Liver (tissue), 9 donors: ENCODE data around the gene PDE4D. TPM values are rescaled to one million over a fixed set of nuclear protein-coding genes. Genes with fewer than 3 reads are reported as not detected.

Experiments used
- DNase-seq: peaks from one replicate; pipeline ENCODE4 v3.0.0-alpha.2; 2017; ENCODE audit warnings: low spot score
- H3K27ac ChIP-seq, 2 donors: one replicate each; pipeline ENCODE4 v1.7.0; 2013; ENCODE audit warnings: inconsistent platforms in 2 of 2, low read length in 2 of 2, control low read depth in 1 of 2, low read depth in 1 of 2, mild to moderate bottlenecking in 1 of 2
- H3K27me3 ChIP-seq, 4 donors: one replicate each; pipeline versions ENCODE4 v1.6.1 to v1.7.0; 2013; ENCODE audit warnings: low read length in 3 of 4, inconsistent platforms in 1 of 4, mild to moderate bottlenecking in 1 of 4, moderate library complexity in 1 of 4; ENCODE audit not compliant: control insufficient read depth in 4 of 4, insufficient read depth in 4 of 4
- H3K36me3 ChIP-seq, 4 donors: one replicate each; pipeline versions ENCODE4 v1.6.1 to v1.7.0; 2013; ENCODE audit warnings: low read length in 3 of 4, mild to moderate bottlenecking in 3 of 4, low read depth in 1 of 4, moderate library complexity in 1 of 4; ENCODE audit not compliant: control insufficient read depth in 4 of 4, insufficient read depth in 3 of 4
- H3K4me1 ChIP-seq, 4 donors: one replicate each; pipeline versions ENCODE4 v1.6.1 to v1.7.0; 2013; ENCODE audit warnings: low read length in 3 of 4, mild to moderate bottlenecking in 3 of 4, moderate library complexity in 1 of 4; ENCODE audit not compliant: control insufficient read depth in 4 of 4, insufficient read depth in 4 of 4
- H3K4me3 ChIP-seq, 3 donors: one replicate each; pipeline versions ENCODE4 v1.6.1 to v1.7.0; 2013; ENCODE audit warnings: low read length in 3 of 3, control low read depth in 1 of 3, low read depth in 1 of 3, mild to moderate bottlenecking in 1 of 3
- H3K9ac ChIP-seq, 2 donors: one replicate each; pipeline ENCODE4 v1.7.0; 2013; ENCODE audit warnings: low read length in 2 of 2, mild to moderate bottlenecking in 2 of 2, moderate library complexity in 2 of 2, control low read depth in 1 of 2, low read depth in 1 of 2
- H3K9me3 ChIP-seq, 4 donors: one replicate each; pipeline versions ENCODE4 v1.6.1 to v1.7.0; 2013; ENCODE audit warnings: low read length in 3 of 4; ENCODE audit not compliant: control insufficient read depth in 4 of 4
- ATF3 ChIP-seq: IDR thresholded peaks from 2 replicates; pipeline ENCODE4 v1.6.1; 2016; ENCODE audit warnings: antibody characterized with exemption
- CTCF ChIP-seq: fragments of 150-350 bp; IDR thresholded peaks from 2 replicates; pipeline ENCODE4 v1.5.1; 2017; ENCODE audit warnings: improper control_type of control experiment, low read depth, low read length; ENCODE audit not compliant: missing input control
- EGR1 ChIP-seq, 2 donors: IDR thresholded peaks; 2 replicates each; pipeline ENCODE4 v1.6.1; 2016 to 2018; ENCODE audit warnings: antibody characterized with exemption in 2 of 2, low read depth in 2 of 2
- FOXA2 ChIP-seq: IDR thresholded peaks from 2 replicates; pipeline ENCODE4 v1.6.1; 2016; ENCODE audit warnings: antibody characterized with exemption
- GABPA ChIP-seq, 2 donors: IDR thresholded peaks in 1 of 2; conservative IDR thresholded peaks in 1 of 2; 2 replicates each; pipeline ENCODE4 v1.6.1; 2016; ENCODE audit warnings: antibody characterized with exemption in 2 of 2, mild to moderate bottlenecking in 1 of 2, moderate library complexity in 1 of 2
- HNF4A ChIP-seq, 2 donors: conservative IDR thresholded peaks; 2 replicates each; pipeline ENCODE4 v1.6.1; 2016; ENCODE audit warnings: antibody characterized with exemption in 2 of 2, mild to moderate bottlenecking in 2 of 2
- JUND ChIP-seq, 2 donors: IDR thresholded peaks; 2 replicates each; pipeline ENCODE4 v1.6.1; 2016; ENCODE audit warnings: antibody characterized with exemption in 2 of 2
- MAX ChIP-seq: IDR thresholded peaks from 2 replicates; pipeline ENCODE4 v1.6.1; 2016; ENCODE audit warnings: antibody characterized with exemption
- NR2F2 ChIP-seq: IDR thresholded peaks from 2 replicates; pipeline ENCODE4 v1.6.1; 2016; ENCODE audit warnings: antibody characterized with exemption
- RAD21 ChIP-seq, 2 donors: IDR thresholded peaks; 2 replicates each; pipeline ENCODE4 v1.6.1; 2016; ENCODE audit warnings: antibody characterized with exemption in 2 of 2, mild to moderate bottlenecking in 2 of 2
- REST ChIP-seq: IDR thresholded peaks from 2 replicates; pipeline ENCODE4 v1.6.1; 2016; ENCODE audit warnings: antibody characterized with exemption, mild to moderate bottlenecking
- RXRA ChIP-seq, 2 donors: IDR thresholded peaks; 2 replicates each; pipeline ENCODE4 v1.6.1; 2017 to 2018; ENCODE audit warnings: antibody characterized with exemption in 2 of 2, mild to moderate bottlenecking in 1 of 2
- SP1 ChIP-seq: IDR thresholded peaks from 2 replicates; pipeline ENCODE4 v1.6.1; 2018; ENCODE audit warnings: antibody characterized with exemption, mild to moderate bottlenecking
- TAF1 ChIP-seq: conservative IDR thresholded peaks from 2 replicates; pipeline ENCODE4 v1.6.1; 2016; ENCODE audit warnings: antibody characterized with exemption, mild to moderate bottlenecking
- YY1 ChIP-seq: IDR thresholded peaks from 2 replicates; pipeline ENCODE4 v1.6.1; 2016; ENCODE audit warnings: antibody characterized with exemption, mild to moderate bottlenecking
- ZBTB33 ChIP-seq: IDR thresholded peaks from 2 replicates; pipeline ENCODE4 v1.6.1; 2016; ENCODE audit warnings: antibody characterized with exemption
- WGBS: extraction: QIAGEN DNeasy Blood & Tissue Kit; methylation state at CpG from one replicate; pipeline ENCODE4 v1.1.7; 2013; 5-methylcytosine and 5-hydroxymethylcytosine counted together
- polyA plus RNA-seq, 2 donors: library from polyadenylated mRNA; stranded (reverse) in 1 of 2; unstranded in 1 of 2; fragments of 200-250 nt in 1 of 2; fragments of >200 nt in 1 of 2; fragmentation: Nextera tagmentation in 1 of 2; extraction: Ambion mirVana in 1 of 2; gene quantifications; one replicate each; pipeline versions ENCODE4 v1.2.1 to v1.2.3, GENCODE V29; 2013 to 2015
- total RNA-seq, 2 donors: library from RNA; depleted of rRNA; stranded (reverse); fragments of >200 nt; gene quantifications; one replicate each; pipeline ENCODE4 v1.2.3, GENCODE V29; 2014
- donor health status: healthy.
- donor health status: healthy.
- donor health status: healthy.
- donor health status: healthy.
- donor health status: healthy.

Gene PDE4D
- total and polyA plus RNA-seq, 4 donors, result 0.67 to 11.9 (median 6.5) TPM

GRCh38 chr5:59097712-59098111 is 795.8 kb downstream of the PDE4D start:
- H3K27ac ChIP-seq, result no peak overlapping the region
- H3K4me1 ChIP-seq, result no peaks in the 10 kb centered on the region

GRCh38 chr5:59097116-59097515 is 796.4 kb downstream of the PDE4D start:
- Histone ChIP-seq H3K4me3 (no peak overlapping the region), H3K36me3 (no peaks in the 10 kb centered on the region), H3K27ac (no peak overlapping the region), H3K9me3 (no peaks in the 10 kb centered on the region), H3K4me1 (no peaks in the 10 kb centered on the region), H3K27me3 (no peaks in the 10 kb centered on the region), H3K9ac (no peak overlapping the region)
- 68% methylated on average over 3 of the region's 3 CpGs for WGBS
- DNase-seq, result no peak
- TF ChIP-seq NR2F2 (no peak), RXRA (IDR thresholded peaks at IDR 0.05) (no peak), GABPA (IDR thresholded peaks at IDR 0.05 in 1 of 2, conservative IDR thresholded peaks at IDR 0.05 in 1 of 2) (no peak), ZBTB33 (no peak), YY1 (no peak), RAD21 (IDR thresholded peaks at IDR 0.05) (no peak), FOXA2 (no peak), HNF4A (conservative IDR thresholded peaks at IDR 0.05) (no peak), CTCF (no peak), ATF3 (no peak)

More at GRCh38 chr5:59097712-59098111, 795.8 kb downstream of the PDE4D start:
- H3K9ac ChIP-seq, result no peak overlapping the region
- no peaks in the 10 kb centered on the region for H3K36me3 ChIP-seq
- H3K27me3 ChIP-seq, result no peaks in the 10 kb centered on the region
- H3K9me3 ChIP-seq, result no peaks in the 10 kb centered on the region
- DNase-seq, result no peak
- H3K4me3 ChIP-seq, result no peak overlapping the region
- no peak for TF ChIP-seq EGR1 (IDR thresholded peaks at IDR 0.05; ENCODE audit: low read depth in 2 of 2)
- TF ChIP-seq ZBTB33, result no peak
- TF ChIP-seq MAX, result no peak
- TF ChIP-seq JUND (IDR thresholded peaks at IDR 0.05), result no peak
- no peak for TF ChIP-seq RAD21 (IDR thresholded peaks at IDR 0.05)
- TF ChIP-seq TAF1, result no peak
- no peak for TF ChIP-seq SP1
- no peak for TF ChIP-seq REST
- TF ChIP-seq GABPA (IDR thresholded peaks at IDR 0.05 in 1 of 2, conservative IDR thresholded peaks at IDR 0.05 in 1 of 2), result no peak
- no peak for TF ChIP-seq HNF4A (conservative IDR thresholded peaks at IDR 0.05)
